Measurements from ENCODE around the gene PRPF6. TPM values are rescaled to one million over a fixed set of nuclear protein-coding genes. Genes with fewer than 3 reads are reported as not detected.

Gene PRPF6
- total and polyA plus RNA-seq, 2 of the 13 experiments (the other 11 are each of a cell fraction or from before 2014, with no cell fraction given) = 63.7 to 101 TPM

- TF ChIP-seq ARID5B (CRISPR knock-in tag; IDR thresholded peaks at IDR 0.05) (no peak), LCORL (IDR thresholded peaks at IDR 0.05) (no peak), LCORL (CRISPR knock-in tag; IDR thresholded peaks at IDR 0.05) (peak; percentile 10; the same call in 1 of the 2 replicates), EEA1 (CRISPR knock-in tag; IDR thresholded peaks at IDR 0.05; ENCODE audit: borderline replicate concordance) (no peak), SCMH1 (CRISPR knock-in tag; IDR thresholded peaks at IDR 0.05; ENCODE audit: borderline replicate concordance) (no peak), ZFYVE20 (CRISPR knock-in tag; IDR thresholded peaks at IDR 0.05; ENCODE audit: borderline replicate concordance, low read depth) (peak; percentile 15; the same call in 1 of the 2 replicates), KDM3A (CRISPR knock-in tag; IDR thresholded peaks at IDR 0.05; ENCODE audit: low read depth) (no peak; the same call in 1 of the 2 replicates), AFF4 (CRISPR knock-in tag; IDR thresholded peaks at IDR 0.05) (no peak), ZMAT5 (CRISPR knock-in tag; IDR thresholded peaks at IDR 0.05; ENCODE audit: borderline replicate concordance, low read depth) (no peak), KDM4B (CRISPR knock-in tag; IDR thresholded peaks at IDR 0.05) (0 out of 2 replicates have a peak, but pooled peaks have one; percentile 37), ZNF225 (CRISPR knock-in tag; IDR thresholded peaks at IDR 0.05) (0 out of 2 replicates have a peak, but pooled peaks have one; percentile 9), ZNF205 (CRISPR knock-in tag; IDR thresholded peaks at IDR 0.05) (no peak), HINFP (CRISPR knock-in tag; IDR thresholded peaks at IDR 0.05; ENCODE audit: low read depth) (peak; percentile 56; the same call in 1 of the 2 replicates), ZBTB37 (CRISPR knock-in tag; IDR thresholded peaks at IDR 0.05) (no peak), NFKBIZ (CRISPR knock-in tag; IDR thresholded peaks at IDR 0.05) (no peak)
Observed at GRCh38 chr20:64040231-64041039, 59.5 kb downstream of the PRPF6 start (continued).

Measured in HepG2 (cell line).